H9 (cell line): ENCODE measurements around the gene OR2B2. TPM values are rescaled to one million over a fixed set of nuclear protein-coding genes. Genes with fewer than 3 reads are reported as not detected.
A peak's percentile ranks its signal among the peaks of the same experiment; 100 is the strongest.

Experiments used
- DNase-seq: peaks from one replicate; pipeline ENCODE4 v3.0.0-alpha.2; 2017
- H2AFZ ChIP-seq: one replicate; pipeline ENCODE4 v1.6.1; 2013; ENCODE audit warnings: mild to moderate bottlenecking, low read length, control low read depth, moderate library complexity
- H2AK5ac ChIP-seq: 2 replicates; pipeline ENCODE4 v1.6.1; 2013; ENCODE audit warnings: low read length, control low read depth, mixed read lengths; ENCODE audit not compliant: insufficient read length
- H2BK120ac ChIP-seq: one replicate; pipeline ENCODE4 v1.6.1; 2013; ENCODE audit warnings: low read depth, mild to moderate bottlenecking, low read length, control low read depth, inconsistent platforms; ENCODE audit not compliant: poor library complexity, severe bottlenecking
- H2BK12ac ChIP-seq: 2 replicates; pipeline ENCODE4 v1.6.1; 2013; ENCODE audit warnings: low read length, control low read depth, mixed read lengths, low read depth; ENCODE audit not compliant: insufficient read length
- H2BK15ac ChIP-seq: 2 replicates; pipeline ENCODE4 v1.6.1; 2013; ENCODE audit warnings: low read depth, low read length, control low read depth
- H2BK20ac ChIP-seq: one replicate; pipeline ENCODE4 v1.6.1; 2013; ENCODE audit warnings: low read depth, mild to moderate bottlenecking, low read length, control low read depth, inconsistent platforms; ENCODE audit not compliant: poor library complexity, severe bottlenecking
- H2BK5ac ChIP-seq: 2 replicates; pipeline ENCODE4 v1.6.1; 2013; ENCODE audit warnings: low read length, control low read depth, mixed read lengths; ENCODE audit not compliant: insufficient read length
- H3K14ac ChIP-seq: 2 replicates; pipeline ENCODE4 v1.6.1; 2013; ENCODE audit warnings: low read length, control low read depth; ENCODE audit not compliant: insufficient read depth
- H3K18ac ChIP-seq: 2 replicates; pipeline ENCODE4 v1.6.1; 2013; ENCODE audit warnings: low read depth, mild to moderate bottlenecking, mixed read lengths, low read length, control low read depth; ENCODE audit not compliant: insufficient read length
- H3K23ac ChIP-seq: 2 replicates; pipeline ENCODE4 v1.6.1; 2013; ENCODE audit warnings: low read length, control low read depth, mixed read lengths, low read depth; ENCODE audit not compliant: insufficient read length
- H3K23me2 ChIP-seq: 2 replicates; pipeline ENCODE4 v1.6.1; 2013; ENCODE audit warnings: low read depth, mild to moderate bottlenecking, mixed read lengths, low read length, control low read depth; ENCODE audit not compliant: insufficient read length, poor library complexity, severe bottlenecking
- H3K27ac ChIP-seq: 2 replicates; pipeline ENCODE4 v1.5.1; 2013; ENCODE audit warnings: low read length, control low read depth, mixed read lengths, low read depth; ENCODE audit not compliant: insufficient read length
- H3K27me3 ChIP-seq: 2 replicates; pipeline ENCODE4 v1.6.1; 2013; ENCODE audit warnings: low read length, control low read depth, inconsistent platforms; ENCODE audit not compliant: insufficient read depth
- H3K4ac ChIP-seq: 2 replicates; pipeline ENCODE4 v1.6.1; 2013; ENCODE audit warnings: low read depth, mild to moderate bottlenecking, control low read depth, inconsistent platforms, low read length, moderate library complexity
- H3K4me1 ChIP-seq: 2 replicates; pipeline ENCODE4 v1.6.1; 2013; ENCODE audit warnings: low read length, control low read depth, inconsistent platforms; ENCODE audit not compliant: insufficient read depth
- H3K4me2 ChIP-seq: 2 replicates; pipeline ENCODE4 v1.6.1; 2013; ENCODE audit warnings: low read length, control low read depth, mixed read lengths; ENCODE audit not compliant: insufficient read length, insufficient read depth
- H3K56ac ChIP-seq: 2 replicates; pipeline ENCODE4 v1.6.1; 2013; ENCODE audit warnings: low read depth, mild to moderate bottlenecking, mixed read lengths, low read length, control low read depth; ENCODE audit not compliant: insufficient read length
- H3K79me1 ChIP-seq: 2 replicates; pipeline ENCODE4 v1.6.1; 2013; ENCODE audit warnings: low read depth, mild to moderate bottlenecking, moderate library complexity, low read length, control low read depth, inconsistent platforms; ENCODE audit not compliant: insufficient read depth, poor library complexity, severe bottlenecking
- H3K79me2 ChIP-seq: 2 replicates; pipeline ENCODE4 v1.6.1; 2013; ENCODE audit warnings: low read length, control low read depth, inconsistent platforms; ENCODE audit not compliant: insufficient read depth
- H3K9ac ChIP-seq: 2 replicates; pipeline ENCODE4 v1.6.1; 2013; ENCODE audit warnings: low read length, control low read depth, mixed read lengths; ENCODE audit not compliant: insufficient read length; ENCODE audit errors: extremely low read depth
- H3K9me3 ChIP-seq: one replicate; pipeline ENCODE4 v1.6.1; 2013; ENCODE audit warnings: low read depth, low read length, inconsistent platforms; ENCODE audit not compliant: control insufficient read depth
- H3T11ph ChIP-seq: one replicate; pipeline ENCODE4 v1.6.1; 2013; ENCODE audit warnings: mild to moderate bottlenecking, low read length, control low read depth, inconsistent platforms
- H4K20me1 ChIP-seq: one replicate; pipeline ENCODE4 v1.6.1; 2013; ENCODE audit not compliant: control insufficient read depth, insufficient read length, insufficient read depth
- H4K5ac ChIP-seq: 2 replicates; pipeline ENCODE4 v1.6.1; 2013; ENCODE audit warnings: low read depth, mild to moderate bottlenecking, mixed read lengths, low read length, control low read depth; ENCODE audit not compliant: insufficient read length
- H4K8ac ChIP-seq: replicated peaks from 2 replicates; pipeline ENCODE4 v1.6.1; 2013; ENCODE audit warnings: low read length, control low read depth, mixed read lengths, low read depth; ENCODE audit not compliant: insufficient read length
- H4K91ac ChIP-seq: 2 replicates; pipeline ENCODE4 v1.6.1; 2013; ENCODE audit warnings: low read depth, mild to moderate bottlenecking, moderate library complexity, mixed read lengths, low read length, control low read depth; ENCODE audit not compliant: insufficient read length
- H3K27ac Mint-ChIP-seq, 3 experiments: 2 replicates in 2 of 3; 3 replicates in 1 of 3; pipeline ENCODE4 v1.8.0; 2020 to 2021; ENCODE audit warnings: mixed read lengths in 3 of 3, mild to moderate bottlenecking in 1 of 3, moderate library complexity in 1 of 3
- H3K27me3 Mint-ChIP-seq: 2 replicates; pipeline ENCODE4 v1.8.0; 2021; ENCODE audit warnings: low read depth, mild to moderate bottlenecking, moderate library complexity, mixed read lengths
- H3K36me3 Mint-ChIP-seq, 3 experiments: 2 replicates in 2 of 3; 3 replicates in 1 of 3; pipeline ENCODE4 v1.8.0; 2020 to 2021; ENCODE audit warnings: low read depth in 3 of 3, mixed read lengths in 3 of 3; ENCODE audit not compliant: insufficient read depth in 1 of 3
- H3K4me1 Mint-ChIP-seq, 2 experiments: 2 replicates each; pipeline ENCODE4 v1.8.0; 2020; ENCODE audit warnings: mixed read lengths in 2 of 2
- H3K4me3 Mint-ChIP-seq, 2 experiments: 2 replicates in 1 of 2; 3 replicates in 1 of 2; pipeline ENCODE4 v1.8.0; 2020 to 2021; ENCODE audit warnings: mild to moderate bottlenecking in 2 of 2, mixed read lengths in 2 of 2, moderate library complexity in 1 of 2
- H3K9me3 Mint-ChIP-seq, 2 experiments: 2 replicates in 1 of 2; 3 replicates in 1 of 2; pipeline ENCODE4 v1.8.0; 2020; ENCODE audit warnings: mild to moderate bottlenecking in 2 of 2, mixed read lengths in 2 of 2, moderate library complexity in 1 of 2
- CTCF ChIP-seq: fragments of 200-600 bp; sonication (generic); conservative IDR thresholded peaks from 3 replicates; pipeline ENCODE4 v1.8.0; 2021; ENCODE audit warnings: antibody characterized with exemption, mild to moderate bottlenecking
- WGBS: extraction: QIAGEN DNeasy Blood & Tissue Kit; methylation state at CpG from one replicate; pipeline ENCODE4 v1.1.7; 2013; ENCODE audit warnings: missing lambda C conversion rate, low lambda C conversion rate, mixed read lengths; ENCODE audit not compliant: insufficient read length; ENCODE audit errors: extremely low coverage; 5-methylcytosine and 5-hydroxymethylcytosine counted together
- total RNA-seq: library from RNA; stranded (reverse); gene quantifications from 2 replicates; pipeline ENCODE4 v1.2.1, GENCODE V29; 2021

Gene OR2B2
- total RNA-seq, 1 experiment from 2014 or later, result not detected

GRCh38 chr6:27874016-27874415 lies 38.2 kb downstream of the OR2B2 start:
- H3K27ac Mint-ChIP-seq, result peak overlapping the region; percentile 93 to 99 (median 99); a peak in 6 of 7 replicates
- TF ChIP-seq CTCF, result no peak
- Histone ChIP-seq H2AFZ (no peak overlapping the region), H4K5ac (no peak overlapping the region), H3K79me2 (no peaks in the 10 kb centered on the region), H2AK5ac (peak overlapping the region; percentile 30), H3K27ac (peak overlapping the region; percentile 95), H3K14ac (peak overlapping the region; percentile 97; the same call in 1 of the 2 replicates), H2BK5ac (peak overlapping the region; percentile 90), H4K20me1 (no peaks in the 10 kb centered on the region), H3T11ph (peak overlapping the region; percentile 99), H3K9me3 (no peaks in the 10 kb centered on the region), H3K4me2 (peak overlapping the region; percentile 75), H3K18ac (peak overlapping the region; percentile 98), H2BK12ac (no peak overlapping the region), H3K4ac (peak overlapping the region; percentile 64; the same call in 1 of the 2 replicates), H2BK15ac (no peak overlapping the region), H3K23ac (no peak overlapping the region), H4K91ac (no peak overlapping the region), H3K79me1 (no peaks in the 10 kb centered on the region), H3K9ac (peak overlapping the region; percentile 69), H3K4me1 (no peaks in the 10 kb centered on the region; the same call in 1 of the 2 replicates), H3K23me2 (peaks cover 18% of the 10 kb centered on the region), H3K56ac (peak overlapping the region; percentile 39), H4K8ac (no peak overlapping the region), H2BK20ac (peak overlapping the region; percentile 85), H3K27me3 (no peaks in the 10 kb centered on the region), H2BK120ac (peak overlapping the region; percentile 97)
- WGBS, result no CpG with 5 or more reads among the region's 8 CpGs
- H3K9me3 Mint-ChIP-seq, result no peaks in the 10 kb centered on the region; a peak in 1 of 5 replicates
- H3K4me1 Mint-ChIP-seq, result peaks cover 30 to 31% of the 10 kb centered on the region in 2 experiments
- peak overlapping the region; percentile 79 to 87; a peak in 4 of 5 replicates for H3K4me3 Mint-ChIP-seq
- no peak for DNase-seq
- peaks cover 2% of the 10 kb centered on the region; the same call in 1 of the 2 replicates for H3K27me3 Mint-ChIP-seq
- H3K36me3 Mint-ChIP-seq, result peaks cover 0 to 2% (median 0%) of the 10 kb centered on the region in 3 experiments; a peak in 1 of 7 replicates
